HG03575 (cell line): ENCODE data around the gene SLIT1.

Experiments used
- ATAC-seq: cut with Tn5 transposase; IDR thresholded peaks from one replicate; pipeline ENCODE4 v1.9.1; 2021; ENCODE audit not compliant: unreplicated experiment, insufficient number of reproducible peaks, low FRiP score; ENCODE audit errors: extremely low read depth

The SLIT1 gene

GRCh38 chr10:97127509-97127908 lies 58.2 kb downstream of the SLIT1 start:
- ATAC-seq: no peak

- no peak for ATAC-seq
Measured at GRCh38 chr10:97124211-97124610, 61.5 kb downstream of the SLIT1 start.

DNA sequence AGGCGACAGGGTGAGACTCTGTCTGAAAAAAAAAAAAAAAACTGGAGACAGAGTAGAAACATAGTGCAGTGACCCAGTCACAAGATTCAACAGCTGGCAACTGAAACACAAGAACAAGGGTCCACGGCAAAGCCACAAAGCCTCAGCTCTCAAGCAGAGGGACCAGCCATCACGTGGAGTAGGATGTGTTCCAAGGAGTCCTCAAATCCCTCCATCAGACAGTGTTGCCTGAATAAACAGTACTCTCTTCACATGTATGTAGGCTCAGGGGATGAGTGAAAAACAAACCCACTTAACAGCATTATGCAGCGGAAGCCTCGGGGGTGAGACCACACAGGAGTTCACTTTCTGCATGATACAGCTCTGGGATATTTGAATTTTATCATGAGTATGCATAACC lies 62.0 kb downstream of the SLIT1 start:
- ATAC-seq: no peak

- no peak for ATAC-seq
Measured at GRCh38 chr10:97121041-97121440, 64.7 kb downstream of the SLIT1 start.

- no peak for ATAC-seq
Measured at GRCh38 chr10:97120370-97120769, 65.4 kb downstream of the SLIT1 start.

GRCh38 chr10:97119058-97119745 lies 66.6 kb downstream of the SLIT1 start:
- no peak for ATAC-seq

- no peak for ATAC-seq
Measured at GRCh38 chr10:97117372-97117771, 68.4 kb downstream of the SLIT1 start.

DNA sequence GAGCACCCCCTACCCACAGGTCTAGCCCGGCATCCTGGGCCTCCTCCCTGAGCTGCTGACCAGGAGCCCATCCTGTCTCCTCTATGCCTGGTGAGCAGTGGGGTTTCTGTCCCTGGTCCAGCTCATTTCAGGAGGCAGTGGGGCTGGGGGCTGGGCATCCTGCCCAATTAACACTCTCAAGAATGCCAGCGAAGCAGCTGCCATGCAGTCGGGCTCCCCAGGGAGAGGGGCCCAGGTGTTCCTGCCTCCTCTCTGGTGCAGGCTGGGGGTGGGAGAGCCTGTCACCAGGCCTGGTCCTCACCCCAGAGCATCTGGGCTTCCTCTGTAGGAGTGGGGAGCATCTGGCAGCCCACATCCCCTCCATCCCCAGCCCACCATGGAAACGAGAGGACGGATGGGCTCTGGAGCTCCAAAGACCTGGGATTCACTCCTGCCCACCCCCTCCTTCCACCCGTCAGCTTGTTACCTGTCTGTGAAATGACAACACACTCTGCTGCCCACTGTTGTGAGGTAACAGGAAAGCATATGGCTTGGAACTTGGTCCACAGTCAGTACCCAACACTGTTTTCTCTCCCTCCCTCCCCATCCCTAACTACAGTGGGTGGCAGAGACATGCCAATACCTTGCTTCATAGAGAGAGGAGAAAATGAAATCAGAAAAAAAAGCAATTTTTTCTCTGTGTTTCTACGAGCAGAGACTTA lies 69.1 kb downstream of the SLIT1 start:
- ATAC-seq: no peak

- ATAC-seq: no peak
Measured at GRCh38 chr10:97115846-97116245, 69.9 kb downstream of the SLIT1 start.

GRCh38 chr10:97111615-97112014 lies 74.1 kb downstream of the SLIT1 start:
- ATAC-seq: no peak

DNA sequence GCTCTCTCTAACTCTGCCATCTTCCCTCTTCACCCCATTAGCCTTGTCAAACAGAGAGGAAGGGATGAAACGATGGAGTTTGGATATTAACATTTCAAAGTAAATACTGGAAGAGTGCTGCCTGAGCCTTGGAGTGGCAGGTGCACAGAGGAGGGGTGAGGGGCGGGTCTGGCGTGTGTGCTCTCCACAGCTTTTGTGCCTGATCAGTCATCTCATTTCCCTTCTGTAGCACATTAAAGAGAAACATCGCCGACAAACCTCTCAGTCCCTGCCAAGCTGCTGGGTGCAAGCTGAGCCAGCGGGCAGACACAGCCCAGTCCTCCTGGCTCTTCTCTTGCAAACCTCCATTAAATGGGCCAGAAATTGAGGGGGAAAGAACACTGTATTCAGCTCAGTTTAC lies 76.2 kb downstream of the SLIT1 start:
- no peak for ATAC-seq

- ATAC-seq: no peak
Measured at GRCh38 chr10:97107551-97107950, 78.2 kb downstream of the SLIT1 start.

DNA sequence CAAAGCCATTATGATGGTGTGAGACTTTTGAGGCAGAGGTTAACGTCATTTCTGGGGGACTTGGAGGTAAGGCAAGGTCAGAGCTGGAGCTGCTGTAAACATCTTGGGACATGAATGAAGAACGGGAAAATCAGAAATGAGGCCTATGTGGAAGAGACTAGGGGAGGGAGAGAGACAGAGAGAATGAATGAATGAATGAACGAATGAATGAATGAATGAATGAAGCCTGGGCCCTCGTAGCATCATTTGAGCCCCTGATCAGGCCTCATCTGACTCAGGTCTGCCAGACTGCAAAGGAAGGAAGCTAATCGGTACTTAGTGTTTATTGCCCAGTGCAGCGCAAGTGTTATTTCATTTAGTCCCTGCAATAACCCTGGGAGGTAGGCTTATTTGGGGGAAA lies 79.6 kb downstream of the SLIT1 start:
- ATAC-seq: no peak

DNA sequence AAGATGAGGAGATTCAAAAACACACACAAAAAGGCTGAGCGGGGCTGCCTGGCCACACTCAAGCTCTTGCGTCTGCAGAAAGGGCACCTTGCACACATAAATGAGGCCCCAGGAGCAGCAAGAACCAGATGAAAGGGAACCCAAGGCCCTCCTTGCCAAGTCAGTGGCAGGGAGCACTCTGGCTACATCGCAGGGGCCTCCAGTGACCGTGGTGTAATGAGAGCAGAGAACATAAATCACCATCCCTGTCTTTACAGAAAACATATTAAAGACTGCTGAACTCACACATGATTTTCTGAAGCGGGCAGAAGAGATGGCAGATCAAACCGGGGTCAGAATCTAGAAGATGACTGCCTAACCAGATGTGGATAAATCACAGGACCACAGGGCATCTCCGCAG lies 80.5 kb downstream of the SLIT1 start:
- no peak for ATAC-seq

- ATAC-seq: no peak
Measured at GRCh38 chr10:97103316-97104080, 82.3 kb downstream of the SLIT1 start.

DNA sequence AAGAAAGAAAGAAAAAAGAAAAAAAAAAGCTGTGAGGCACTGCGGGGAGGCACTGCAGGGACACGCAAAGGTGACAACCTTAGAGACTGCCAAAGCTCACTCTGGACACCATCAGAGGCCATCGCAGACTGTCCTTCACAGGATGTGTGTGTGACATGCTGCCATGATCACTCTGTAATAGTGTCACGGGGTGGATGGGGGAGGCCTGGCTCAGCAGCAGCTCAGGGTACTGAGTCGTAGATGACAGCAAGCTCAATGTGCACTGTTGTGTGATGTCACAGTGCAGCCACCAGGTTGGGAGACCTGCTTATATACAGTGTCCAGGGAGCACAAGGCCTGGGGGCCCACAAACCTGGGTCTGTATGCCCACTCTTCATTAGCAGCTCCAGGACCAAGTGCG lies 83.3 kb downstream of the SLIT1 start:
- no peak for ATAC-seq

GRCh38 chr10:97101166-97101940 lies 84.4 kb downstream of the SLIT1 start:
- ATAC-seq: no peak

DNA sequence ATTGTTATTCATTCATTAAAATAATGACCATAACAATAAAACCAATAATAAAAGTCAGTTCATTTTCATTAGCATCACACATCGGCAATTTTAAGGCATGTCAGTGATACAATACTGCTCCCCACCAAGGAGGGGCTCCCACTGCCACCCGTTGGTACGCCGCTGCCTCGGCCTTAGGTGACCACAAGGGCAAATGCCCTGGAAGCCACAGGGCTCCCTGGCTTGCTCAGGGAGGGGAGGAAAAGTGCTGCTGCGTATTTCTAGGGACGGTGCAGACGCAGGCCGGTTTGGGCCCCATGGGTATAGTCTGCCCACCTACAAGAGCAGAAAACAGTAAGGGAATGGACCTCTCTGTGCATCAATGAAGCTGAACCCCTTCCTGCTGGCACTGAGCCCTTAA lies 85.1 kb downstream of the SLIT1 start:
- no peak for ATAC-seq

DNA sequence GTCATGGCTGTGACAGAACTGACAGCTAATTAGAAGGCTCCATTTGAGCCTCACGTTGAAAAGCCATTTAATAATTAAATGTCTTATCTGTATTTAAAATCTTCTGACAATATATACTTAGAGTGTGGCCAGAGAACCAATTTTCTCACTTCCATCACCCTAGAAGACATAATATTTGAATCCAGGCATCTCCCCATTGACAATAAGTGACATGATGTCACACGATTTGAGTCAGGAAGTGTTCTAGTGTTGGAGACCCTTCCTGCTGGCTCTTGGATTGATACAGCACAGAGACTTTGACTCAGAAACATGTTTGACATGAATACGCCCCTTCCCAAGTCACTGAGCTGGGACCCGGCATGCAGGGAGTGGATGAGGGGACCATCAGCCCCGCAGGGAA lies 85.9 kb downstream of the SLIT1 start:
- no peak for ATAC-seq
